Measurements from ENCODE around the gene C22orf31. TPM values are rescaled to one million over a fixed set of nuclear protein-coding genes. Genes with fewer than 3 reads are reported as not detected.
"Not testable (repeated sequence)": the region's sequence is repeated elsewhere in the genome, so short reads cannot be mapped to it uniquely, and the experiment has no call there.

C22orf31 gene
- total RNA-seq, 2 donors from 2014 or later, result not detected

GRCh38 chr22:29055192-29055830, 6.3 kb downstream of the C22orf31 start:
- Mint-ChIP-seq H3K9me3 (no peaks in the 10 kb centered on the region), H3K27me3 (peaks cover 13 to 29% of the 10 kb centered on the region in 2 donors), H3K4me1 (ENCODE audit: low read depth in 2 of 2) (no peaks in the 10 kb centered on the region), H3K36me3 (no peaks in the 10 kb centered on the region), H3K4me3 (no peak overlapping the region), H3K27ac (no peak overlapping the region)
- no peak for ATAC-seq
- no peak for DNase-seq (ENCODE audit: low spot score)

- peaks cover 7 to 19% of the 10 kb centered on the region in 2 donors for H3K27me3 Mint-ChIP-seq
- no peaks in the 10 kb centered on the region for H3K36me3 Mint-ChIP-seq
- no peak overlapping the region for H3K4me3 Mint-ChIP-seq
- H3K4me1 Mint-ChIP-seq (ENCODE audit: low read depth in 2 of 2), result no peaks in the 10 kb centered on the region
- no peaks in the 10 kb centered on the region for H3K9me3 Mint-ChIP-seq
- DNase-seq (ENCODE audit: low spot score) (no peak), ATAC-seq (no peak)
- no peak overlapping the region for H3K27ac Mint-ChIP-seq
Measured at GRCh38 chr22:29054251-29054767, 7.3 kb downstream of the C22orf31 start.

- Mint-ChIP-seq H3K27me3 (peaks cover 5 to 11% of the 10 kb centered on the region in 2 donors), H3K27ac (no peak overlapping the region), H3K4me3 (no peak overlapping the region), H3K36me3 (no peaks in the 10 kb centered on the region), H3K9me3 (no peaks in the 10 kb centered on the region), H3K4me1 (ENCODE audit: low read depth in 2 of 2) (no peaks in the 10 kb centered on the region)
- ATAC-seq (peak in 1 of 2 donors; percentile 66), DNase-seq (ENCODE audit: low spot score) (no peak)
Measured at GRCh38 chr22:29053048-29053702, 8.5 kb downstream of the C22orf31 start.

GRCh38 chr22:29050457-29050856, 11.2 kb downstream of the C22orf31 start:
- H3K27me3 Mint-ChIP-seq, result peaks cover 3 to 7% of the 10 kb centered on the region in 2 donors
- ATAC-seq, result no peak

GRCh38 chr22:29049655-29050263, 11.9 kb downstream of the C22orf31 start:
- H3K4me1 Mint-ChIP-seq (ENCODE audit: low read depth in 2 of 2), result no peaks in the 10 kb centered on the region
- peaks cover 0 to 1% of the 10 kb centered on the region in 2 donors for H3K27me3 Mint-ChIP-seq
- DNase-seq (ENCODE audit: low spot score) (no peak), ATAC-seq (no peak)
- H3K4me3 Mint-ChIP-seq, result no peak overlapping the region
- no peaks in the 10 kb centered on the region for H3K36me3 Mint-ChIP-seq
- H3K27ac Mint-ChIP-seq, result no peak overlapping the region
- no peaks in the 10 kb centered on the region for H3K9me3 Mint-ChIP-seq

More at GRCh38 chr22:29050457-29050856, 11.2 kb downstream of the C22orf31 start:
- no peak for DNase-seq (ENCODE audit: low spot score)
- Mint-ChIP-seq H3K4me3 (no peak overlapping the region), H3K27ac (no peak overlapping the region), H3K9me3 (no peaks in the 10 kb centered on the region), H3K36me3 (no peaks in the 10 kb centered on the region), H3K4me1 (ENCODE audit: low read depth in 2 of 2) (no peaks in the 10 kb centered on the region)

GRCh38 chr22:29048822-29049654, 12.6 kb downstream of the C22orf31 start:
- H3K36me3 Mint-ChIP-seq, result no peaks in the 10 kb centered on the region
- no peak for DNase-seq (ENCODE audit: low spot score)
- ATAC-seq, result peak in 1 of 2 donors; percentile 21
- H3K27me3 Mint-ChIP-seq, result no peaks in the 10 kb centered on the region
- H3K9me3 Mint-ChIP-seq, result no peaks in the 10 kb centered on the region
- H3K4me1 Mint-ChIP-seq (ENCODE audit: low read depth in 2 of 2), result no peaks in the 10 kb centered on the region
- H3K27ac Mint-ChIP-seq, result no peak overlapping the region
- no peak overlapping the region for H3K4me3 Mint-ChIP-seq

GRCh38 chr22:29044657-29045176, 16.9 kb downstream of the C22orf31 start:
- ATAC-seq (no peak), DNase-seq (ENCODE audit: low spot score) (no peak)
- Mint-ChIP-seq H3K36me3 (no peaks in the 10 kb centered on the region), H3K27ac (no peak overlapping the region), H3K4me3 (no peak overlapping the region), H3K4me1 (ENCODE audit: low read depth in 2 of 2) (no peaks in the 10 kb centered on the region), H3K9me3 (no peaks in the 10 kb centered on the region), H3K27me3 (peaks cover 5 to 10% of the 10 kb centered on the region in 2 donors)

- H3K36me3 Mint-ChIP-seq, result no peaks in the 10 kb centered on the region
- H3K27ac Mint-ChIP-seq, result no peak overlapping the region
- H3K4me3 Mint-ChIP-seq, result no peak overlapping the region
- H3K9me3 Mint-ChIP-seq, result no peaks in the 10 kb centered on the region
- ATAC-seq (no peak), DNase-seq (ENCODE audit: low spot score) (no peak)
- H3K27me3 Mint-ChIP-seq, result peaks cover 5 to 10% of the 10 kb centered on the region in 2 donors
- H3K4me1 Mint-ChIP-seq (ENCODE audit: low read depth in 2 of 2), result no peaks in the 10 kb centered on the region
Measured at GRCh38 chr22:29043906-29044575, 17.6 kb downstream of the C22orf31 start.

GRCh38 chr22:29041408-29041807, 20.2 kb downstream of the C22orf31 start:
- no peaks in the 10 kb centered on the region for H3K9me3 Mint-ChIP-seq
- peaks cover 8 to 10% of the 10 kb centered on the region in 2 donors for H3K27me3 Mint-ChIP-seq
- DNase-seq (ENCODE audit: low spot score) (no peak), ATAC-seq (no peak)
- H3K4me1 Mint-ChIP-seq (ENCODE audit: low read depth in 2 of 2), result peaks cover 0 to 5% of the 10 kb centered on the region in 2 donors
- no peaks in the 10 kb centered on the region for H3K36me3 Mint-ChIP-seq
- no peak overlapping the region for H3K27ac Mint-ChIP-seq
- no peak overlapping the region for H3K4me3 Mint-ChIP-seq

GRCh38 chr22:29040385-29041275, 21.0 kb downstream of the C22orf31 start:
- H3K4me3 Mint-ChIP-seq, result no peak overlapping the region
- DNase-seq (ENCODE audit: low spot score), result peak; percentile 76
- no peaks in the 10 kb centered on the region for H3K36me3 Mint-ChIP-seq
- H3K4me1 Mint-ChIP-seq (ENCODE audit: low read depth in 2 of 2), result peaks cover 0 to 5% of the 10 kb centered on the region in 2 donors
- H3K27me3 Mint-ChIP-seq, result peaks cover 8 to 10% of the 10 kb centered on the region in 2 donors
- H3K27ac Mint-ChIP-seq, result no peak overlapping the region
- H3K9me3 Mint-ChIP-seq, result no peaks in the 10 kb centered on the region
- ATAC-seq, result peak; percentile 62 to 79

- H3K27ac Mint-ChIP-seq; H3K36me3 Mint-ChIP-seq; DNase-seq (ENCODE audit: low spot score); H3K9me3 Mint-ChIP-seq; H3K4me3 Mint-ChIP-seq; H3K4me1 Mint-ChIP-seq (ENCODE audit: low read depth in 2 of 2): not testable (repeated sequence)
- peak in 1 of 2 donors; percentile 31 for ATAC-seq
- H3K27me3 Mint-ChIP-seq, result peaks cover 11 to 18% of the 10 kb centered on the region in 2 donors
Measured at GRCh38 chr22:29039684-29040083, 21.9 kb downstream of the C22orf31 start.

GRCh38 chr22:29039148-29039547, 22.5 kb downstream of the C22orf31 start:
- no peak overlapping the region for H3K27ac Mint-ChIP-seq

More at GRCh38 chr22:29039148-29039547, 22.5 kb downstream of the C22orf31 start:
- no peaks in the 10 kb centered on the region for H3K36me3 Mint-ChIP-seq
- H3K27me3 Mint-ChIP-seq, result peaks cover 17 to 23% of the 10 kb centered on the region in 2 donors
- ATAC-seq, result no peak
- H3K4me3 Mint-ChIP-seq, result no peak overlapping the region
- H3K9me3 Mint-ChIP-seq, result no peaks in the 10 kb centered on the region
- no peak for DNase-seq (ENCODE audit: low spot score)
- H3K4me1 Mint-ChIP-seq (ENCODE audit: low read depth in 2 of 2), result peaks cover 0 to 5% of the 10 kb centered on the region in 2 donors
